Activated CD4-positive, alpha-beta T cell treated with anti-CD3 and anti-CD28 coated beads, Interleukin-2, amount 50 U/mL, for 4 hours (primary cell): ENCODE data around the gene MYBPC2.
"Not testable (repeated sequence)": the region's sequence is repeated elsewhere in the genome, so short reads cannot be mapped to it uniquely, and the experiment has no call there.

Experiments used
- DNase-seq, 2 experiments: peaks; one replicate each; pipeline ENCODE4 v3.0.0-alpha.2; 2020

MYBPC2 gene

DNA sequence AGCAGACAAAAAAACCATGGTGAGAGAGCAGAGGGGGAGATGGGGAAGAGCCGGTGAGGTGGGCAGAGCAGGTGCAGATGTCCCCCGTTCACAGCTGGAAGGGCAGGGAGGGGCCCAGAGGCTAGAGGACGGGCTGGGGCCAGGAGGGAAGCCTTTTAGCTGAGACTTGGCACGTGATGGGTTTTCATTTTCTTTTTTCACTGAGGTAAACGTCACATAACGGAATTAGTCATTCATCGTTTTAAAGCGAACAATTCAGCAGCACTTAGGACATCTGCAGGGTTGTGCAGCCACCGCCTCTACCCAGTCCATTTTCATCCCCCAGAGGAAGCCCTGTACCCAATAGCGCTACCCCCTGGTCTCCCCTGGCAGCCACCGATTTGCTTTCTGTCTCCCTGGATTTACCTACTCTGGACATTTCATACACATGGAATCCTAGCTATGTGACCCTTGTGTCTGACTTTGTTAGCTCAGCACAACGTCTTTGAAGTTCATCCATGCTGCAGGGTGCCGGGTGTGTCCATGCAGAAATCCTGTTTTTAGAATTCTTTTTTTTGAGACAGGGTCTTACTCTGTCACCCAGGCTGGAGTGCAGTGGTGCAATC lies 27.6 kb downstream of the MYBPC2 start:
- DNase-seq: no peak

DNA sequence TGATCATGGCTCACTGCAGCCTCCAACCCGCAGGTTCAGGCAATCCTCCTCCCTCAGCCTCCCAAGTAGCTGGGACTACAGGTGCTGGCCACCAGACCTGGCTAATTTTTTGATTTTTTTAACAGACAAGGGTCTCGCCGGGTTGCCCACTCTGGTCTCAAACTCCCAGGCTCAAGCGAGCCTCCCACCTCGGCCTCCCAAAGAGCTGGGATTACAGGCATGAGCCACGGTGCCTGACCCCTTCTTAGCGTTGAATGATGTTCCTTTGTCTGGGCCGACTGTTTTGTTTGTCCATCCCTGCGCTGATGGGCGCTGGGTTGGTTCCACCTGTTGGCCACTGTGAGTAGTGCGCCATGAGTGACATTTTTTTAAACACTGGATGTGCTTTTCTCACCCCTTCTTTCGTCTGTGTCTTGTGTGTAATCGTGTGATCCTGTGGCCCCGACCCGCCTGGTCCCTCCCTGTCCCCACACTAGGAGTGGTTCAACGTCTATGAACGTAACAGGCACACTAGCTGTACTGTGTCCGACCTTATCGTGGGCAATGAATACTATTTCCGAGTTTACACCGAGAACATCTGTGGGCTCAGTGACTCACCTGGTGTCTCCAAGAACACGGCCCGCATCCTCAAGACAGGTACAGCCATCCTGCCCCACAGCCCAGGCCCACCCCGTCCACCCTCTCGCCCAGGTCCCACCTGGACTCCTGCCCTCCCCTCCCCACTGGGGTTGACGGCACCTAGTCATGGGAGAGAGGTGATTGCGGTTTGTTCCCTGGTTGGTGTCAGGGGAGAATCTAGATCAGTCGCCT lies 28.6 kb downstream of the MYBPC2 start:
- peak; percentile 32 to 49 for DNase-seq

DNA sequence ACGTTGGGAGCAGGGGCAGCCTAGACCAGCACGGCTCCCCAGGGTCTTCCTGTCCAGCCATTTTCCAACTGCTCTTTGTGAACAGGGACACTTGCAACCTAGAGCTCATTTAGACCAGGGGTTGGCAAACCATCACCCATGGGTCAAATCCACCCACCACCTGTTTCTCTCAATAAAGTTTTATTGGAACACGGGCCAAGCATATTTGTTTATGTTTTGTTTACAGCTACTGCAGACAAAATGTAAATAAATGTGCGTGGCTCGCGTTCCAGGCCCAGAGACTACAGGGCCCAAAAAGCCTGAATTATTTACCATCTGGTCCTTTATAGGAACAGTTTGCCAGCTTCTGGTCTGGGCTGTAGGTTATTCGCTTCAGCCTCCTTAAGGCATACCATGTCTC lies 30.3 kb downstream of the MYBPC2 start:
- DNase-seq: no peak

DNA sequence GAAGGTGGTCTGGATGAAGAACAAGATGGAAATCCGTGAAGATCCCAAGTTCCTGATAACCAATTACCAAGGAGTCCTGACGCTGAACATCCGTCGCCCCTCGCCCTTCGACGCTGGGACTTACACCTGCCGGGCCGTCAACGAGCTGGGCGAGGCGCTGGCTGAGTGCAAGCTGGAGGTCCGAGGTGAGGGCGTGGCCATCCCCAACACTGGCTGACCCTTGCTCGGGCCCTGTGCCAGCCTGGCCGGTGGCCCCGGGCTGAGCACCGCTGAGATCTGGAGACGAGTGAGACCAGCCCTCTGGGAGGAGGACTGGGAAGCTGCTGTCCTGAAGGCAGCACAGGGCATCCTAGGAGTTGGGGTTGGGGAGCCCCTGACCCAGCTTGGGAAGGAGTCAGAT lies 31.7 kb downstream of the MYBPC2 start:
- DNase-seq: no peak

DNA sequence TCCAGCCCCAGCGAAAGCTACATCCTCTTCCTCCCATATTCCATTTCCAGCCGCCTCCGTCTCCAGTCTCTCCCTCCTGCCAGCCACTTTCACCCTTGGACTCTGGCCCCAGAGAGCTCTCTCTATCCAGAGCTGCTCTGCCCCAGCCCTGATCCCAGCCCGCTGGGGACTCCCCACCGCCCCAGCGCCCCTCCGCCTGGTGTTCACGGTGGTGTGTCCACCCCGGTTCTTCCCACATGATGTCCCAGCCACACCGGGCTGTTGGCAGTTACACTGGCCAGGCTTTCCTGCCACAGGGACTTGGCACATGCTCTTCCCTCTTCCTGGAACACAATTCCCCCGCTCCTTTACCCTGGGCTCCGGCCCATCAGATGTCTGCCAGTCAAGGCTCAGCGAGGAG lies 32.3 kb downstream of the MYBPC2 start:
- no peak for DNase-seq

DNA sequence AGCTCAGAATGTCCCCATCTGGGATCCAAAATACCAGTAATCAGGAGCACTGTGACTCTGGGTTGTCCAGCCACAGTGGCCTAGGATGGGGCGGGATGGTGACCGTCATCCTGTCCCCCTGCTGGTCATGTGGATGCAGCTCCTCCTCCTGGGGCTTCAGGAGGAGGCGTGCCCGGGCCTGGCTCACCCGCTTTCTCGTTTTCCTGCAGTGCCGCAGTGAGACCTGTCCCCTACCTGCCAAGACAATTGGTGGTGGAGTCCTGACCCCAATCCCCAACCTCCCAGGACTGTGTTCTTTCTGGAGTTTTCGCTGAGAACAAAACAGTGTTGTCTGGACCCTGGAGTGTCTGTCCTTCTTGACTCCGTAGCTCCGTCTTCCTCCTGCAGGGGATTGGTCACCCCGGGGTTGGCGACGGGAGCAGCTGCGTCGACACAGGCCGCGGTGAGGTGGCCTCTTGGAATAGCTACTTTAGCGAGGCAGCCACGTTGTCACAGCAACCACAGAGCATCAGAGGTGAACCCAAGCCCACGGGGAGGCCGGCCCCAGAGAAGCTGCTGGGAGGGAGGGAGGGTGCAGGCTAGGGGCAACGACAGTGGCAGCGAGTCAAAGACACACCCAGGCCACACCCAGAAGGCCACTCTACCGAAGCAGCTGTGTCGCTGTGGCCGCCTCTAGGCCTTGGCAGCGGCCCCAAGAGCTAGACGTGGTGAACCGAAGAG lies 33.5 kb downstream of the MYBPC2 start:
- DNase-seq: no peak

DNA sequence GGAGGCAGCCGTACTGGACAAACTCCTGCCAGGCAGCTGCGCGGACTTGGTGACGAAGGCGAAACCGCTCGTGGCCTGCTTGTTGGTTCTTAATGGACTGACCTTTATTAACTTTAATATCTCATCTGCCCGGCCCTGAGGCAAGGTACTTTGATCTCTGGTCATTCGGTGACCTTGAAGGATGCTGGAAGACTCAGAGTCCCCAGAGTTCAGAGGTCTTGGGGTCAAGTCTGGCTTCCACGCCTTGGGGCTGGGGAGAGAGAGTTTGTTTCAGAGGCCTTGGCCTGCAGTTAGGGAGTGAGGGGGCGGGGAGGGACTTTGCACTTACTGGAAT lies 34.0 kb downstream of the MYBPC2 start:
- DNase-seq: no peak

DNA sequence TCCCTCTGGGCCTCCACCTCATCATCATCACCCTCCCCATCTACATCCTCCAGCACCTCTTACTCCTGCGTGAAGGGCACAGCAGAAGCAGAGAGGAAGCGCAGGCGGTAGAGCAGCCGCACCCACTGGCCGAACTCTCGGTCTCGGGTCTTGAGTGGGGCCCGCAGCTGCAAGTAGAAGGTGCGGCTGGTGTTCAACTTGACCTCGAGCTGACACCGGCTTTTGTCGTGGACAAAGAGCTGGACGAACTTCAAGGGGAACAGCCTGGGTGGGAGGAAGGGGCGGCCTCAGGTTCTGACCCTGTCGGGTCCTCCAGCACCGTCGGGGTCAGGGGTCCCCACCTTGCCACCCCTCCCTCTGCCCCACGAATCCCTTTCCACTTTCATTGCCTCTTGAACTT lies 34.9 kb downstream of the MYBPC2 start:
- no peak for DNase-seq

DNA sequence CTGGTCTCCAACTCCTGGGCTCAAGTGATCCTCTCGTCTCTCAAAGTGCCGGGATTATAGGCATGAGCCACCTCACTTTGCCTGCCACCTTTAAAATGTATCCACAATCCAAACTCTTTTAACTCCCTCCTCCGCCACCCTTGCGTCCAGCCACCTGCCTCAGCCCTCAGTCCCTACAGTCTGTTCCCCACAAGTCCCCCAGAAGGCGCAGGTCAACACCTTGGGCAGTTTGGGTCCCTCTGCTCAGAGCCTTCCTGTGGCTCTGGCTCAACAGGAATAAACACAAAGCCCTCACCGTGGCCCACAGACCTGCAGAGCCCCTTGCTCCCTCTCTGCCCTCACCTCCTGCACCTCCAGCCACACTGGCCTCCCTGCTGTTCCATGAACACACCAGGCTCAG lies 36.1 kb downstream of the MYBPC2 start:
- DNase-seq: no peak

DNA sequence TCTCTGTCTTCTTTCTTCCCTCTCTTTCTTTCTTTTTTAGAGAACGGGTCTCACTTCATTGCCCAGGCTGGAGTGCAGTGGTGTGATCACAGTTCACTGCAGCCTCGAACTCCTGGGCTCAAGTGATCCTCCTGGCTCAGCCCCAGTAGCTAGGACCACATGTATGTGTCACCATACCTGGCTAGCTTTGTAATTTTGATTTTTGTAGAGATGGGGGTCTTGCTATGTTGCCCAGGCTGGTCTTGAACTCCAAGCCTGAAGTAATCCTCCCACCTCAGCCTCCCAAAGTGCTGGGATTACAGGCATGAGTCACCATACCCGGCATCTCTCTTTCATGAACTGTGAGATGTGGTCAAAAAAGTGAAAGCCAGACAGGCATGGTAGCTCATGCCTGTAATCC lies 40.6 kb downstream of the MYBPC2 start:
- DNase-seq: not testable (repeated sequence)

DNA sequence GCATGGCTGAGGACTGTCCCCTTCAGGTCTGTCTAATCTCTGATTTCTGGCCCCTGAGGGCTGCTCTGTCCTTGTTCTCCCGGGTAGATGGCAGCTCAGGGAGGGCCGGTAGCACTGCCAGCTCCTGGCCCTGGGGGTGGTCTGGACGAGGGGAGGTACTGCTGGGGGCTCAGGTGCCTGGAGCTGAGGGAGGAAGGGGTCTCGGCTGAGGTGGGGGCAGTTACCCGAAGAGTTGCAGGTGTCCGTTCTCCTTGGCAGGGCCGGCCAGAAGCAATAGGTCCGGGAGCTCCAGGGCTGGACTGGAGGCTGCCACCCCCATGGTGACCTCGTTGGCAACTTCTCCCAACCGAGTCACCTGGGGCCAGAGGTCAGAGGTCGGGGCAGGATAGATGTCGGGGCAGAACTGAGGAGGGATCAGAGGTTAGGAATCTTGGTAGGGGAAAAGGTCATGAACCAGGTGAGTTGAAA lies 42.4 kb downstream of the MYBPC2 start:
- DNase-seq: no peak

DNA sequence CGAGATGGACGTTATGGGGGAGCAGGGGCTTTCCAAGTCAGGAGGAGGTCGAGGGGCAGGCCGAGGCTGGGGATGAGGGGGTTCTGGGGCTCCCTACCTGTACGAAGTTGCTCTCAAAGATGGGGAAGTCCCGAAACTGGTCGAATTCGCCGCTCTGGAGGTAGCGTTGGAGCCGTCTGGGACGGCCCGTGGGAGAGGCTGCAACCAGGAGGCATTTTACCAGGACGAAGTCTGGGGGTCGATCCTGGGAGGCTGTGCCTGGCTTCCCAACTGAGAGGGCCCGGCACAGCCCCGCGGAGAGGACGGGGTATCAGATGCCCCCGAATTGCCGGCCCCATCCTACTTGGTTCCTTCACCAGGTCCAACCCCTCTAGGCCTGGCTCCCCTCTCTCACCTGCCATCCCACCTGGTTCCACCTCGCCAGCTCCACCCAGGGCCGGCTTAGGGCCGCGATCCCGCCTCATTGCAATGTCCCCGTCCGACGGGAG lies 43.1 kb downstream of the MYBPC2 start:
- DNase-seq: no peak

DNA sequence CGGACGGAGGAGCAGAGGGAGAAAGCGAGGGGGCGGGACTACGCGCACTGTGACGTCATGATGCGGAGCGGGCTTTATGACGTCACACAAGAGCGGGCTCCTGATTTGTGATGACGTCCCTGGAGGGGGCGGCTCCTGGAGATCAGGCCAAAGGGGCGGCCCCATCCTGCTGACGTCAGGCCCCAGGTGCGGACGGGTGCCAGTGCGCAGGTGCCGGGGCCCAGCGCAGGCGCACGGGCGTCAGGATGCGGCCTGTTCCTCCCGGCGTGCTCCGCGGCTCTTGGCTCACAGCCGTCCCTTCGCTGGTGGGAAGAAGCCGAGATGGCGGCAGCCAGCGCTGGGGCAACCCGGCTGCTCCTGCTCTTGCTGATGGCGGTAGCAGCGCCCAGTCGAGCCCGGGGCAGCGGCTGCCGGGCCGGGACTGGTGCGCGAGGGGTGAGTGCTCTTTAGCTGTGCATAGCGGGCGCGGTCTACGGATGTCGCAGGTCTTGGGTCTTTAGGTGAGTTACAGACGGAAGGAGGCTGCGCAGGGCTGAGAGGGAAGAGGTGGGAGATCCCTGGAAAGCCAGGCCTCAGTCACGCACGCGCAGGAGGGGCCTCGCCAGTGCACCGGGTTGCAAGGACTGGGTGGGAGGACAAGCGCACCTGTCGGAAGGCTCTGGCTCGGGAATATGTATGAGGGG lies 43.7 kb downstream of the MYBPC2 start, which contains the start of the genes EMC10 and GARIN5A:
EMC10 (plus strand) TSS at position 284 of the 683 bp plus-strand sequence; CDS start at position 322, 38 bp downstream.
GARIN5A (minus strand) TSS at position 625 of the 683 bp plus-strand sequence; CDS start at position 165, 460 bp downstream.
- peak; percentile 88 for DNase-seq

DNA sequence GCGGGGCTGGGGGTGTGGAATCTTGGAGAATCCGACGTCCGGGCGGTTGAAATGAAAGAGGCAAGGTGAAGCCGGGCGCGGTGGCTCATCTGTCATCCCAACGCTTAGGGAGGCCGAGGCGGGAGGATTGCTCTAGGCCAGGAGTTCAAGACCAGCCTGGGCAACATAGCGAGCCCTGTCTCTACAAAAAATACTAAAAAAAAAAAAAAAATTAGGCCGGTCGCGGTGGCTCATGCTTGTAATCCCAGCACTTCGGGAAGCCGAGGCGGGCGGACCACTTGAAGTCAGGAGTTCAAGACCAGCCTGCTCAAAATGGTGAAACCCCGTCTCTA lies 44.2 kb downstream of the MYBPC2 start:
- no peak for DNase-seq

DNA sequence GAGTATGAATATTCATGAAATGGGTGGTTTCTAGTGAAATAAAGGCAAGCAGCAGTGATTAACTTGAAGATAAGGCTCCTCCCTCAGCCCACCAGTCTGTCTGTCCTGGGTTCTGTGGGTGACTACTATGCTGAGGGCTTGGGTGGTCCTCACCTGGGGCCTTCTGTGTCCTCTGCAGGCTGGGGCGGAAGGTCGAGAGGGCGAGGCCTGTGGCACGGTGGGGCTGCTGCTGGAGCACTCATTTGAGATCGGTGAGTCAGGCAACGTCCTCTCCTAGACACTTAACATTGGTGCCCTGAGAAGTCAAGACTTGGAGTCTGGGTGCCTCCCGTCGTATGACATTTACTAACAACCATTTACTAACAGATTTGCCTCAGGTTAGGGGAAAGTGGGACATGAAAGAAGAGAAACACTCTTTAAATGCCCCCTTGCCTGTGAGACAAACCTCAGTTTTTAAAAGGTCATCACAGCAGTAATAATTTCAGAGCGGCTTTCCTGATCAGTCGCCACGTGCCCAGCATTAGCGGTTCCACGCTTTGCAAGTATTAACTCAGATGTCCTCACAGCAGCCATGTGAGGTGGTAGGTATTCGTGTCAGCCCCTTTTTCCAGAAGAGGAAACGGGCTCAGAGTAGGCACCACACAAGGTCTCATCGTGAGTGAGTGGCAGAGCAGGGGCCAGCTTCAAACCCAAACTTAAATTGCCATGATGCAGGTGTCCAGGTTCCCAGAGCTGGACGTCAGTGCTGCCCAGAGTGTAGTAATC lies 45.2 kb downstream of the MYBPC2 start:
- DNase-seq: no peak

DNA sequence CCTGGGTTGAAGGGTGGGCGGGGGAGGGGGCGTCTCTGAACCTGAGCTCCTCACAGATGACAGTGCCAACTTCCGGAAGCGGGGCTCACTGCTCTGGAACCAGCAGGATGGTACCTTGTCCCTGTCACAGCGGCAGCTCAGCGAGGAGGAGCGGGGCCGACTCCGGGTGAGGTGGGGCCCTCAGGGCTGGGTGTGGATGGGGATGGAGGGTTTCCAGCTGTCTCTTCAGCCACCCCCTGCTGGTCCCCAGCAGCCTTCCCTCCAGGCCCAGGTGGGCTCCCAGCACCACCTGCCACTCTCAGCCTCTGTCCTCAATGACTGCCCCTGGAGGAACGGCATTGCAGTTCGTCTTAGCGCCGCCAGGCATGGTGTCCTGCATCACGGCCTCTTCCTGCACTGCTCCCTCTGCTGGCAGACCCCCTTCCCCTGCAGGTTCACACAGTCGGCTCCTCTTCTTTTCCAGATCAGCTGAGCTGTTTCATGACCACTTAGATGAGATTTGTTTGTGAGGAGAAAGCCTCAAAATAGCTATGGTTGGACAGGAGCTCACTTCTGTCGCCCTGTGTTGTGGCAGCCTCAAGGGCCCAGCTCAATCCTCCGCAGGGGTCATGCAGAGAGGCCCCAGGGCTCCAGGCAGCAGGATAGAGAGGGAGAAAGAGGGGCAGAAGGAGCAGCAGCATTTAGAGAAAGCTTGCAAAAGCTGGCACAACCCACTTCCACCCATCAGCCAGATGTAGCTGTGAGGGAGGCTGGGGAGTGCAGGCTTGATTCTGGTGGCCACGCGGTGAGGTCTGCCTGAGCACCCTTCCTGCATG lies 46.4 kb downstream of the MYBPC2 start:
- no peak for DNase-seq

DNA sequence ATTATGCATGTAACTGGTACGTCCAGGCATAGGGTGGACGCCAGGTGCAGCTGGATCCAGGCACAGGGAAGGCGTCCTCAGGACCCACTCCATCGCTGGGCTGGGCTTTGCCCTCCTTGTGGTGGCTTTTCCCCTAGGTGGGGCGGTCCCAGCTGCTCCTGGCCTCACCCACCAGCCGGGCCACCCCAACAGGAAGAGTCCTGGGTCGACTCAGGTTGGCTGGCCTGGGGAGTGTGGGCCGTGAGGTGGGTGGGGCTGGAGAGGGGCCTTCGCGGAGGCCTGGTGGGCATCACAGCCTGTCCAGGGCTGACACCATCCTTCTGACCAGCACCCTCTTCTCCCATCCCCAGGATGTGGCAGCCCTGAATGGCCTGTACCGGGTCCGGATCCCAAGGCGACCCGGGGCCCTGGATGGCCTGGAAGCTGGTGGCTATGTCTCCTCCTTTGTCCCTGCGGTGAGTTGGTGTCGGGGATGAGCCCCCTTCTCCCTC lies 47.1 kb downstream of the MYBPC2 start:
- no peak for DNase-seq

DNA sequence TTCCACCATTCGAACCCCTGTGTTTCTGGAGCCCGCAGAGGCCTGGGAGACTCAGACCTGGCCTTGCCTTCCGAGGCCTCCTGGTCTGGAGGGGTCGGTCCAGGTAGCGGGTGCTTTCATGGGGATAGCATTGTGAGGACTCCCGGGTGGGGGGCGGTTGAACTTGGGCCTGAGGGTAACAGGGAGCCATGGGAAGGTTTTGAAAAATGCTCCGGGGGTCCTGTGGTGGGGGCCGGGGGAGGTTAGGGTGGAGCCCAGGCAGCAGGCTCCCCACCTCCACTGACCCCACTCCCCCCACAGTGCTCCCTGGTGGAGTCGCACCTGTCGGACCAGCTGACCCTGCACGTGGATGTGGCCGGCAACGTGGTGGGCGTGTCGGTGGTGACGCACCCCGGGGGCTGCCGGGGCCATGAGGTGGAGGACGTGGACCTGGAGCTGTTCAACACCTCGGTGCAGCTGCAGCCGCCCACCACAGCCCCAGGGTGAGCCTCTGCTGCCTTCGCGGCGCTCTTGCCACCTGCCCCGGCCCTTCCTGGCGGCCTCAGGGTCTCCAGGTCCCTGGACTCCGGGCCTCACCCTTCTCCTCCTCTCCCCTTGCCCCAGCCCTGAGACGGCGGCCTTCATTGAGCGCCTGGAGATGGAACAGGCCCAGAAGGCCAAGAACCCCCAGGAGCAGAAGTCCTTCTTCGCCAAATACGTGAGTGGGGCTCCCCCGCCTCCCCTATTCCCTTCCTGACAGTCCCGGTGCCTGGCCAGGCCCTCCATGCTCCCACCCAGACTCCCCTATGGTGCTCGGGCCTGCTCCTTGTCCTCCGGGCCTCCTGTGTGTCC lies 47.8 kb downstream of the MYBPC2 start:
- DNase-seq: no peak

DNA sequence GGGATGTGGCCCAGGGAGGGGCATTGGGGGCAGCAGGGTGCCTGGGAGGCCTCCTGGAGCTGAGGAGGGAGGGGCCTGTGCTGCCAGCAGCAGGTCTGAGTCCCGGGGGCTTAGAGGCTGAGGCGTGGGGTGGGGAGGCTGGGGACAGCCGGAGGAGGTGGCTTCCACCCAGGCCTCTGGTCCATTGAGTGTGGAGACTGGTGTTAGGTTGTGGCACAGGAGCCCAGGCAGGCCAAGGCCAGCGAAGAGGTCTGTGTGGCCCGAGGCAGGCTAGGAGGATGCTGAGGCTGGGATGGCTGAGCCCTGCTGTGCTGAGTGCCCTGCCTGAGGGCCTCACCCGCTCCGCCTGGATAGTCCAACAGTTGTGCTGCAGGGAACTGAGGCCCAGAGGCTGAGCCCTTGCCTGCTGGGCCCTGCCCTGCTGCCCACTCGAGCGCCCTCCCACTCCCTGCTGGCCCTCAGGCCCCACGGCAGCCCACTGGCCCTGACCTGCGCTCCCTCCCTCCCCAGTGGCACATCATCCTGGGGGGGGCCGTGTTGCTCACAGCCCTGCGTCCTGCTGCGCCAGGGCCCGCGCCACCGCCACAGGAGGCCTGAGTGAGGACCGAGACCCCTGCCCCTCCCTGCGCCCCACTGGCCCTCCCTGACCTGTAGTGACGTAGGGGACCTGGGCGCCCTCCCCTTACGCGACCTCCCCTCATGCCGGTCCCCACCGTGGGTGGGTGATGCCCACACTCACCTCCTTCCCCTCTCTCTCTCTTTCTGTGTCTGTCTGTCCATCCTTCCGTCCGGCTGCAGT lies 48.9 kb downstream of the MYBPC2 start:
- DNase-seq: no peak
